DOHH2 (cell line): ENCODE data around the gene SPATA13.

Source experiments
- H3F3A ChIP-seq: fragments of 200-600 bp; sonication (generic), shearing (Covaris generic); 2 replicates; pipeline ENCODE4 v1.6.0; 2016; ENCODE audit warnings: antibody characterized with exemption, mild to moderate bottlenecking; ENCODE audit not compliant: control insufficient read depth, insufficient read depth
- H3K27ac ChIP-seq: fragments of 200-600 bp; sonication (generic); 2 replicates; pipeline ENCODE4 v1.5.1; 2014; ENCODE audit warnings: low read depth, mild to moderate bottlenecking, low read length, moderate library complexity
- H3K27me3 ChIP-seq: fragments of 200-600 bp; sonication (generic); 2 replicates; pipeline ENCODE4 v1.6.1; 2014; ENCODE audit warnings: mild to moderate bottlenecking, low read length, mixed read lengths; ENCODE audit not compliant: control insufficient read depth
- H3K36me3 ChIP-seq: fragments of 200-600 bp; sonication (generic); 2 replicates; pipeline ENCODE4 v1.6.1; 2014; ENCODE audit warnings: mild to moderate bottlenecking, low read length, moderate library complexity, mixed read lengths; ENCODE audit not compliant: control insufficient read depth
- H3K4me1 ChIP-seq: fragments of 200-600 bp; sonication (generic); 2 replicates; pipeline ENCODE4 v1.6.1; 2014; ENCODE audit warnings: mild to moderate bottlenecking, low read length, mixed read lengths; ENCODE audit not compliant: control insufficient read depth
- H3K4me2 ChIP-seq: fragments of 200-600 bp; sonication (generic); 2 replicates; pipeline ENCODE4 v1.6.0; 2014; ENCODE audit warnings: mild to moderate bottlenecking, low read length, moderate library complexity
- H3K4me3 ChIP-seq: fragments of 200-600 bp; sonication (generic); 2 replicates; pipeline ENCODE4 v1.5.1; 2014; ENCODE audit warnings: mild to moderate bottlenecking, low read length, mixed read lengths
- H3K79me2 ChIP-seq: fragments of 200-600 bp; sonication (generic); 2 replicates; pipeline ENCODE4 v1.6.1; 2014; ENCODE audit warnings: mild to moderate bottlenecking, low read length, mixed read lengths; ENCODE audit not compliant: control insufficient read depth
- H3K9me2 ChIP-seq: fragments of 200-600 bp; sonication (generic); replicated peaks from 2 replicates; pipeline ENCODE4 v1.6.1; 2014; ENCODE audit warnings: mild to moderate bottlenecking, low read length, mixed read lengths; ENCODE audit not compliant: control insufficient read depth
- H3K9me3 ChIP-seq: fragments of 200-600 bp; sonication (generic); 2 replicates; pipeline ENCODE4 v1.6.1; 2014; ENCODE audit warnings: antibody characterized with exemption, low read length, mixed read lengths; ENCODE audit not compliant: control insufficient read depth, insufficient read depth
- H4K20me1 ChIP-seq: fragments of 200-600 bp; sonication (generic); 2 replicates; pipeline ENCODE4 v1.6.0; 2014; ENCODE audit warnings: low read depth, mild to moderate bottlenecking, antibody characterized with exemption, low read length, moderate library complexity; ENCODE audit not compliant: control insufficient read depth, insufficient read depth
- CTCF ChIP-seq: fragments of 200-600 bp; sonication (generic); IDR thresholded peaks from one replicate; pipeline ENCODE4 v1.5.1; 2014; ENCODE audit warnings: antibody characterized with exemption, mild to moderate bottlenecking, low read depth, low read length; ENCODE audit not compliant: poor library complexity, severe bottlenecking
- EZH2phosphoT487 ChIP-seq: fragments of 200-600 bp; sonication (generic); IDR thresholded peaks from 2 replicates; pipeline ENCODE4 v1.6.1; 2017; ENCODE audit warnings: borderline replicate concordance, mild to moderate bottlenecking, antibody characterized with exemption, low read length, moderate library complexity, mixed read lengths

Gene SPATA13

GRCh38 chr13:24220086-24220703 is 59.7 kb downstream of the SPATA13 start:
- Histone ChIP-seq H3K27ac (no peak overlapping the region), H3K9me2 (no peaks in the 10 kb centered on the region), H3F3A (peaks cover 7% of the 10 kb centered on the region), H4K20me1 (0 out of 2 replicates have a peak, but pooled peaks cover 14% of the 10 kb centered on the region), H3K4me3 (no peak overlapping the region), H3K79me2 (peaks cover 22% of the 10 kb centered on the region), H3K4me1 (peaks cover 39% of the 10 kb centered on the region), H3K9me3 (no peaks in the 10 kb centered on the region), H3K27me3 (no peaks in the 10 kb centered on the region), H3K36me3 (no peaks in the 10 kb centered on the region), H3K4me2 (no peak overlapping the region)
- TF ChIP-seq CTCF (peak; percentile 86), EZH2phosphoT487 (no peak)

GRCh38 chr13:24221007-24221406 is 60.5 kb downstream of the SPATA13 start:
- 0 out of 2 replicates have a peak, but pooled peaks cover 2% of the 10 kb centered on the region for H3F3A ChIP-seq
- H3K9me3 ChIP-seq, result no peaks in the 10 kb centered on the region
- TF ChIP-seq EZH2phosphoT487 (no peak), CTCF (no peak)
- H3K4me1 ChIP-seq, result peaks cover 31% of the 10 kb centered on the region
- H3K9me2 ChIP-seq, result no peaks in the 10 kb centered on the region
- no peak overlapping the region for H3K27ac ChIP-seq
- no peaks in the 10 kb centered on the region for H3K27me3 ChIP-seq
- H3K79me2 ChIP-seq, result peaks cover 18% of the 10 kb centered on the region
- H3K4me3 ChIP-seq, result no peak overlapping the region
- no peak overlapping the region for H3K4me2 ChIP-seq
- 0 out of 2 replicates have a peak, but pooled peaks cover 9% of the 10 kb centered on the region for H4K20me1 ChIP-seq
- H3K36me3 ChIP-seq, result no peaks in the 10 kb centered on the region

GRCh38 chr13:24222756-24223155 is 62.2 kb downstream of the SPATA13 start:
- Histone ChIP-seq H3K9me2 (no peaks in the 10 kb centered on the region), H3K4me3 (no peak overlapping the region), H3K9me3 (no peaks in the 10 kb centered on the region), H3K4me1 (peaks cover 21% of the 10 kb centered on the region), H3K4me2 (no peak overlapping the region), H4K20me1 (0 out of 2 replicates have a peak, but pooled peaks cover 7% of the 10 kb centered on the region), H3K79me2 (peaks cover 15% of the 10 kb centered on the region), H3K27me3 (no peaks in the 10 kb centered on the region), H3K36me3 (no peaks in the 10 kb centered on the region), H3K27ac (no peak overlapping the region), H3F3A (0 out of 2 replicates have a peak, but pooled peaks cover 4% of the 10 kb centered on the region)
- no peak for TF ChIP-seq CTCF
- TF ChIP-seq EZH2phosphoT487, result no peak
